SK-N-SH treated with all-trans-retinoic acid at 6 μM for 48 hours (cell line): Measurements from ENCODE around the gene MAP4K4.

Experiments
- ATAC-seq: fragments of 200-7000 bp; cut with Tn5 transposase; 3 replicates; pipeline ENCODE4 v1.9.1; 2020; ENCODE audit warnings: mild to moderate bottlenecking, moderate library complexity
- ARNTL ChIP-seq: fragments of 450-650 bp; formaldehyde crosslinking; IDR thresholded peaks from 2 replicates; pipeline ENCODE4 v1.5.0; 2020; ENCODE audit warnings: low read depth, mild to moderate bottlenecking, moderate library complexity, borderline replicate concordance
- BACH2 ChIP-seq: fragments of 250-450 bp; sonication (Bioruptor Pico); IDR thresholded peaks from 2 replicates; pipeline ENCODE4 v1.9.0; 2021; ENCODE audit warnings: mild to moderate bottlenecking, borderline replicate concordance
- CREB5 ChIP-seq: fragments of 250-450 bp; sonication (Bioruptor Pico); IDR thresholded peaks from 2 replicates; pipeline ENCODE4 v1.5.1; 2020; ENCODE audit warnings: low read depth, mild to moderate bottlenecking, moderate library complexity
- CSDC2 ChIP-seq: fragments of 250-450 bp; sonication (Bioruptor Pico); IDR thresholded peaks from 2 replicates; pipeline ENCODE4 v1.5.0; 2020; ENCODE audit warnings: mild to moderate bottlenecking, moderate library complexity
- ESRRG ChIP-seq: fragments of 250-450 bp; sonication (Bioruptor Pico); IDR thresholded peaks from 2 replicates; pipeline ENCODE4 v1.6.1; 2021; ENCODE audit warnings: mild to moderate bottlenecking
- GLIS3 ChIP-seq: fragments of 250-450 bp; sonication (Bioruptor Pico); IDR thresholded peaks from 2 replicates; pipeline ENCODE4 v1.5.0; 2020; ENCODE audit warnings: mild to moderate bottlenecking, moderate library complexity
- ISL1 ChIP-seq: fragments of 250-450 bp; sonication (Bioruptor Pico); IDR thresholded peaks from 2 replicates; pipeline ENCODE4 v2.1.2; 2022; ENCODE audit warnings: mild to moderate bottlenecking, moderate library complexity
- OSR1 ChIP-seq: fragments of 250-450 bp; sonication (Bioruptor Pico); IDR thresholded peaks from 2 replicates; pipeline ENCODE4 v1.8.0; 2022; ENCODE audit warnings: moderate library complexity, mild to moderate bottlenecking, inconsistent platforms
- PATZ1 ChIP-seq: fragments of 250-450 bp; sonication (Bioruptor Pico); IDR thresholded peaks from 2 replicates; pipeline ENCODE4 v1.8.0; 2020; ENCODE audit warnings: mild to moderate bottlenecking, moderate library complexity, borderline replicate concordance
- POU6F1 ChIP-seq: fragments of 250-450 bp; sonication (Bioruptor Pico); IDR thresholded peaks from 2 replicates; pipeline ENCODE4 v1.8.0; 2021; ENCODE audit warnings: low read depth, mild to moderate bottlenecking, moderate library complexity, borderline replicate concordance
- PPARA ChIP-seq: fragments of 250-450 bp; sonication (Bioruptor Pico); IDR thresholded peaks from 2 replicates; pipeline ENCODE4 v1.5.0; 2020; ENCODE audit warnings: mild to moderate bottlenecking, borderline replicate concordance
- RARB ChIP-seq: fragments of 250-450 bp; sonication (Bioruptor Pico); IDR thresholded peaks from 2 replicates; pipeline ENCODE4 v1.8.0; 2021; ENCODE audit warnings: mild to moderate bottlenecking, moderate library complexity
- SNAI2 ChIP-seq: fragments of 250-450 bp; sonication (Bioruptor Pico); IDR thresholded peaks from 2 replicates; pipeline ENCODE4 v1.5.0; 2020; ENCODE audit warnings: mild to moderate bottlenecking, moderate library complexity
- TCF4 ChIP-seq: fragments of 250-450 bp; sonication (Bioruptor Pico); IDR thresholded peaks from 2 replicates; pipeline ENCODE4 v1.8.0; 2021; ENCODE audit warnings: mild to moderate bottlenecking, moderate library complexity, borderline replicate concordance
- TOX ChIP-seq: fragments of 250-450 bp; sonication (Bioruptor Pico); IDR thresholded peaks from 2 replicates; pipeline ENCODE4 v1.8.0; 2021; ENCODE audit warnings: mild to moderate bottlenecking, moderate library complexity, borderline replicate concordance
- TSHZ2 ChIP-seq: fragments of 250-450 bp; sonication (Bioruptor Pico); IDR thresholded peaks from 2 replicates; pipeline ENCODE4 v1.5.0; 2020; ENCODE audit warnings: mild to moderate bottlenecking, moderate library complexity
- ZC3H10 ChIP-seq: fragments of 250-450 bp; sonication (Bioruptor Pico); IDR thresholded peaks from 2 replicates; pipeline ENCODE4 v1.5.1; 2021; ENCODE audit warnings: mild to moderate bottlenecking, moderate library complexity
- ZFP3 ChIP-seq: fragments of 250-450 bp; sonication (Bioruptor Pico); IDR thresholded peaks from 2 replicates; pipeline ENCODE4 v1.5.0; 2020; ENCODE audit warnings: mild to moderate bottlenecking, moderate library complexity
- ZFP30 ChIP-seq: fragments of 450-650 bp; formaldehyde crosslinking; IDR thresholded peaks from 2 replicates; pipeline ENCODE4 v1.5.0; 2022; ENCODE audit warnings: mild to moderate bottlenecking, moderate library complexity
- ZNF565 ChIP-seq: fragments of 450-650 bp; formaldehyde crosslinking; conservative IDR thresholded peaks from 2 replicates; pipeline ENCODE4 v1.5.0; 2020; ENCODE audit warnings: low read depth, mild to moderate bottlenecking, moderate library complexity
- ZNF70 ChIP-seq: fragments of 450-650 bp; formaldehyde crosslinking; IDR thresholded peaks from 2 replicates; pipeline ENCODE4 v1.5.0; 2020; ENCODE audit warnings: mild to moderate bottlenecking, moderate library complexity
- ZNF8 ChIP-seq: fragments of 450-650 bp; formaldehyde crosslinking; IDR thresholded peaks from 2 replicates; pipeline ENCODE4 v1.5.0; 2020; ENCODE audit warnings: mild to moderate bottlenecking, moderate library complexity

The MAP4K4 gene

GRCh38 chr2:101688261-101688660 is 9.2 kb upstream of the MAP4K4 start:
- no peak for ATAC-seq
- TF ChIP-seq PATZ1 (no peak), SNAI2 (CRISPR knock-in tag) (no peak), RARB (CRISPR knock-in tag) (no peak), TOX (CRISPR knock-in tag) (no peak), PPARA (CRISPR knock-in tag) (no peak), ZNF8 (CRISPR knock-in tag) (no peak), TCF4 (CRISPR knock-in tag) (no peak), ZC3H10 (no peak), ZNF565 (CRISPR knock-in tag) (no peak), GLIS3 (CRISPR knock-in tag) (no peak), ZFP3 (CRISPR knock-in tag) (no peak)

- TF ChIP-seq ZNF565 (CRISPR knock-in tag) (no peak), ZNF70 (CRISPR knock-in tag) (no peak), CREB5 (no peak), GLIS3 (CRISPR knock-in tag) (no peak), CSDC2 (CRISPR knock-in tag) (no peak), SNAI2 (CRISPR knock-in tag) (no peak), BACH2 (no peak), PATZ1 (no peak), ZNF8 (CRISPR knock-in tag) (no peak), PPARA (CRISPR knock-in tag) (no peak), ZFP3 (CRISPR knock-in tag) (no peak), ISL1 (CRISPR knock-in tag) (no peak), ZFP30 (CRISPR knock-in tag) (no peak), TOX (CRISPR knock-in tag) (no peak), ZC3H10 (no peak), ESRRG (no peak), TCF4 (CRISPR knock-in tag) (no peak)
- no peak for ATAC-seq
Observed at GRCh38 chr2:101689114-101689825, 8.2 kb upstream of the MAP4K4 start.

GRCh38 chr2:101690547-101691152 is 6.9 kb upstream of the MAP4K4 start:
- ATAC-seq, result no peak
- no peak for TF ChIP-seq ZFP3 (CRISPR knock-in tag)
- TF ChIP-seq ZNF70 (CRISPR knock-in tag), result no peak
- TF ChIP-seq ARNTL, result no peak
- no peak for TF ChIP-seq TSHZ2
- no peak for TF ChIP-seq ZC3H10

GRCh38 chr2:101692041-101692440 is 5.5 kb upstream of the MAP4K4 start:
- no peak for ATAC-seq
- TF ChIP-seq OSR1 (CRISPR knock-in tag), result no peak
- no peak for TF ChIP-seq ZNF8 (CRISPR knock-in tag)
- no peak for TF ChIP-seq POU6F1 (CRISPR knock-in tag)
